Measurements from ENCODE around the gene IPP.
"Not testable (repeated sequence)": the region's sequence is repeated elsewhere in the genome, so short reads cannot be mapped to it uniquely, and the experiment has no call there.

Gene IPP

DNA sequence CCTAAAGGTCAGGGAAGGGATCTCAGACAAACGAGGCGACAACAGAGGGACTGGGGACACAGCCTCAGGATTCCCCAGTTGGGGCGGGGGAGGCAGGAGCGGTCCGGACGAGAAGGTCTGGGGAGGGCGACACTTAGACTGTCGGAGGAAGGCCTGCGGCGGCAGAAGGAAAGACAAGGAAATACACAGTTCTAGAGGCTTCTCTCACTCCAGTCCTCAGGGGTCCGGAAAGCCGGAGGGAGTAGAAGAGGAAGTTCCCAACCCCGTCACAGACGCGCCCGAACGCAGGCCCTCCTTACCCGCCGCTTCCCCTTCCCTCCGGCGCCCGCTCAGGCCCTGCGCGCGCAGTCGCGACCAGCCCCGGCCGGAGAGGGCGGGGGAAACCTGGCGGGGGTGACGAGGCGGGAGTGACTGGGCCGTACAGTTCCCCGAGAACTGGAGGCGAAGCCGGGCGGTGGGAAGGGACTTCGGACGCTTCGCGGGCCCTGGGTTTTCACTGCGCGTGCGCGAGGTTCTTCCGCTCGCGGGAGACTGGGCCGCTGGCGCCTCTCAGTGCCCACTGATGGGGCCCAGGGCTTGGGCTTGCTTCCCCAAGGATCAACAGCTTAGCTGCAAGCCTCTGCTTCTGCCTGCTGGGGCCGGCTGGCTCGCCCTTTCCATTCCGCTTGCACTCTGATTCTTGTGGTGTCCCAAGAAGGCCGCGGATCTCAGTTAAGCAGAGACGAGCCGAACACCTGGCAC, at the start of gene IPP:
Gene IPP (minus strand): TSS at position 356 of the 741 bp plus-strand sequence. CDS start 4,242 bp downstream, outside the sequence.
- peak; percentile 85 for DNase-seq (ENCODE audit: low read depth, low spot score)

DNA sequence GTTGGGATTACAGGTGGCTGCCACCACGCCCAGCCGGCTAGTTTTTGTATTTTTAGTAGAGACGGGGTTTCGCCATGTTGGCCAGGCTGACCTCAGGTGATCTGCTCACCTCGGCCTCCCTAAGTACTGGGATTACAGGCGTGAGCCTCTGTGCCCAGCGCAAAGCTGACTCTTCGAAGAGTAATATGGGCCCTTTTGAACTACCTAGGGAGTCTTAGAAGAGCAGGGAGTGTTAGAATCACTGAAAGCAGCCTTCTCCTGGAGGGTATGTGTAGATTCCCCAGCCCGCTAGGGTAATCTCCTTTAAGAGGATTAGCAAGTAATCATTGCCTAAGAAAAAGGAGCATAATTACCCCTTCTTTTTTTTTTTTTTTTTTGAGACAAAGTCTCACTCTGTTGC, 46.5 kb upstream of the IPP start:
- no peak for DNase-seq (ENCODE audit: low read depth, low spot score)

DNA sequence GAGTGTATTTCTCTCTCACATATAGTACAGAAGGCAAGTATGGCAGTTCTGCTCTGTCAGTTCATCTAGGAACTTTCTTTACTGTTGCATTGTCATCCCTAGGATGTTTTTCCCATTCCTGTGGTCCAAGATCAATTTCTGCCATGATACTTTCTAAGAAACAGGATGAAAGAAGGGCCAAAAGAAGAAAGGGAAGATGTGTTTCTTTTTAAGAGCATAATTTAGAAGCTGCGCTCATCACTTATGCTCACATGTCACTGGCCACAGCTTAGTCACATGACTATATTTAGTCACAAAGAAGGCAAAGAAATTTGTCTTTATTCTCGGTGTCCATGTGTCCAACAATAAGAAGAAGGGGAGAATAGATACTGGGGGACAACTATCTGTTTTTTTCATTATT, 45.9 kb upstream of the IPP start:
- DNase-seq (ENCODE audit: low read depth, low spot score) = no peak

DNA sequence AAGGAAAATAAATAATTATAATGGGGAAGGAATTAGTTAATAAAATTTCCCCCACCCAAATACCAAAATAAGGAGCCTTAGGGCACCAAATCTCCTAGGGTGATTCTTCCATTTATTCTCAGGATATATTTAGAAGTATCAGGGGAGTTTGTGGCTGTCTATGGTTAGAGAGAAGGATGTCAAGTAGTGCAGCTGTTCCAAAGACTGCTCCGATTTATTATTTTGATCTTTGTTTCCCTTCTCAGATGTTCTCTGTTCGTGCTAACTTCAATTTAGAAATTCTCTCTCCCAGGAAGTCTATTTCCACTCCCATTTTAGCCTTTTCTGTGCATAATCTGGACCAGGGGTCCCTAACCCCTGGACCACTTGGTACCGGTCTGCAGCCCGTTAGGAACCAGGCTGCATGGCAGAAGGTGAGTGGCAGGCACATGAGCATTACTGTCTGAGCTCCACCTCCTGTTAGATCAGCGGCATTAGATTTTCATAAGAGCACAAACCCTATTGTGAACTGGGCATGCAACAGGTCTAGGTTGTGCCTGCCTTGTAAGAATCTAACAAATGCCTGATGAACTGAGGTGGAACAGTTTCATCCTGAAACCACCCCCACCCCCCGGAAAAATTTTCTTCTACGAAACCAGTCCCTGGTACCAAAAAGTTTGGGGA, 43.6 kb upstream of the IPP start:
- DNase-seq (ENCODE audit: low read depth, low spot score) = no peak

DNA sequence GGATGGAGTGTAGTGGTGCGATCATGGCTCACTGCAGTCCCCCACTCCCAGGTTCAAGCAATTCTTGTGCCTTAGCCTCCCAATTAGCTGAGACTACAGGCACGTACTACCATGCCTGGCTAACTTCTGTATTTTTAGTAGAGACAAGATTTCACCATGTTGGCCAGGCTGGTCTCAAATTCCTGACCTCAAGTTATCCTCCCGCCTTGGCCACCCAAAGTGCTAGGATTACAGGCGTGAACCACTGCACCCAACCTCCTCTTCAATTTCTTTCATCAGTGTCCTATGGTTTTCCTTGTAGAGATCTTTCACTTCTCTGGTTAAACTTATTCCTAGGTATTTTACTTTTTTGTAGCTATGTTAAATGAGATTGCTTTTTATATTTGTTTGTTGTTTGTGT, 42.3 kb upstream of the IPP start:
- no peak for DNase-seq (ENCODE audit: low read depth, low spot score)

DNA sequence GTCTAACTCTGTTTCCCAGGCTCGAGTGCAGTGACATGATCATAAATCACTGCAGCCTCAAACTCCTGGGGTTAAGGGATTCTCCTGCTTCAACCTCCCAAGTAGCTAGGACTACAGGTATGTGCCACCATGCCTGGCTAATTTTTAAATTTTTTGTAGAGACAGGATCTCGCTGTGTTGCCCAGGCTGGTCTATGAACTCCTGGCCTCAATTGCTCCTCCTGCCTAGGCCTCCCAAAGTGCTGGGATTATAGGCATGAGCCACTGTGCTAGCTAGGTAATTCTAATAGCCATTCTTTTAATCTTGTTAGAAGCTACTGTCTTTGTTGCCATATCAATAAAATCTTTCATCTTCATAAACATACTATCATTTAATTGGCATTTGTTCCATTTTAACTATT, 39.1 kb upstream of the IPP start:
- DNase-seq (ENCODE audit: low read depth, low spot score) = no peak

DNA sequence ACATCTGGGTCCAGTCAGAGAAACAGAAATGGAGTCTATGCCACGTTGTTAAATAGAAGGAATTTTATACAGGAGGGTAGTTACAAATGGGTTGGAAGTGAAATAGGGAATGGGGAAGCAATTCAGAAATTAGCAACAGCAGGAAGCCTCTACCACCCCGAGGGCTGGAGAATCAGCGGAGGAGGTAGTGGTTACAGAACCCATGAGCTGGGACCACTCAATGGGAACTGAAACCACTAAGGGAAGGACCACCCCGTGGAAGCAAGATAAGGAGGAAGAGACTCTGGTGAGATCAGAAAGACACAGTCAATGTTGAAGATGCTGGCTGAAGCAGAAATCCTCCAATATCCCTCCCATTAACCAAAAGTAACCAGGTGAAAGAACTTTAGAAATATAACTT, 37.5 kb upstream of the IPP start:
- DNase-seq (ENCODE audit: low read depth, low spot score) = no peak

DNA sequence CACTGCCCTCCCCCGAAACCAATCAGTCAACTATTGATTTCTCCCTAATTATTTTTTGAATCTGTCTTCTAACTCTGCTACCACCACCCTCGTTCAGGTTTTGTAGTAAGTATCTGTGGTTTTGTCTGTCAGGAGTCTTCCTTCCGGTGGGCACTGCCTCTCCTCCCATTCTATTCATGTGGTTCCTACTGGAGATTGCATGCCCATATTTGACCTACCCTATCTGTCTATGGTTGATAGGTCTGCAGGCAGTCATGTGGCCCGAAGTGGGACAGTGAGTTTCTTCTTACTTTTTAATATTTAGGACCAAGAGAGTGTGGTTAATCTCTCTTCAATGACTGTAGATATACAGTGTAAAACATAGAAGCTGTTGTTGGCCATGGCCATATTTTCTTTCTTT, 35.1 kb upstream of the IPP start:
- DNase-seq (ENCODE audit: low read depth, low spot score) = no peak

DNA sequence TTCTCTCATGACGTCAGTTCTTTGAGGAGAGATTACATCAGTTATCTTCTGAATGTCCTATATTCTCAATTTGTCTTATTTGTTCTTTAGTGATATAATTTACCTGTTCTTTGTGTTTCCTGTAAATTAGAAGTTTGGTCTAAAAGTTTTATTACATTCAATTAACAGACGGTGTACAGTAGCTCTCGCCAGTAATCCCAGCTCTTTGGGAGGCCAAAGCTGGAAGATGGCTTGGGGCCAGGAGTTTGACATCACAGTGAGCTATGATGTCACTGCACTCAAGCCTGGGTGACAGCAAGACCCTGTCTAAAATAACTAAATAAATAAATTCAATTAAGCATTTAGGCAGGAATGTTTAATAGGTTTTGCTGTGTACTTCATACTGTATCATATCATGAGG, 25.3 kb upstream of the IPP start:
- DNase-seq (ENCODE audit: low read depth, low spot score) = no peak

DNA sequence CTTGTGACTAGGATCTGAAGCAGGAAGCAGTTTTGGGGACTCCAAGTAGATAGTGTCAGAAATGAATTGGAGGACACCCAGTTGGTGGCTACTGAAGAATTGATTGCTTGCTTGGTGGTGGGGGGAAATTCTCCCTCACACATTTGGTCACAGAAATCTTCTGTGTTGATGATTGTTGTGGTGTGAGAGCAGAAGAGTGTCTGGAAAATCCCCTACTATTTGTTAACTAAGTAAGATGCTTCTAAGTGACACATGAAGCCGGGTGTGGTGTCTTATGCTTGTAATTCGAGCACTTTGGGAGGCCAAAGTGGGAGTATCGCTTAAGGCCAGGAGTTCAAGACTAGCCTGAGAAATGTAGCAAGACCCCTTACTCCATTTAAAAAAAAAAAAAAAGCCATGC, 22.5 kb upstream of the IPP start:
- DNase-seq (ENCODE audit: low read depth, low spot score) = no peak

DNA sequence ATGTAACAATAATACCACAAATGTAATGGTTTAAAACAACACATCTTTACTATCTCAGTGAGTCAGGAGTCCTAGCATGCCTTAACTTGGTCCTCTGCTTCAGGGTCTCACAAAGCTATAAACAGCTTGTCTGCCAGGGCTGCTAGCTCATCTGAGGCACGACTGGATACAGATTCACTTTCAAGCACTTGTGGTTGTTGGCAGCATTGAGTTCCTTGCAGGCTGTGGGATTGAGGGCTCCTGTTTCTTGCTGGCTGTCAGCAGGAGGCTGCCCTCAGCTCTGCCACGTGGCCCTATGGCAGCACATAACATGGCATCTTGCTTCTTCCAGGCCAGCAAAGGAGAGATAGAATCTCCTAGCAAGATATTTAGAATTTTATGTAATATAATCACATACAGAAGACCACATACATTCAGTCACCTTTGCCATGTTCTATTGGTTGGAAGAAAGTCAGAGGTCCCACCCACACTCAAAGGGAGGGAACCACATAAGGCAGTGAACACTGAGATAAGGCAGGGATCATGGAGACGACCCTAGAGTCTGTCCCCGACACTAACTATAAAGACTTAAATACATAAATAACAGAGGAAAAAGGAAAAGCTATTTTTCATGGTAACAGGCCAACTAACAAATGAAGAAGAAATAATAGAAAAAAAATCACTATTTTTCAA, 18.9 kb upstream of the IPP start:
- no peak for DNase-seq (ENCODE audit: low read depth, low spot score)

DNA sequence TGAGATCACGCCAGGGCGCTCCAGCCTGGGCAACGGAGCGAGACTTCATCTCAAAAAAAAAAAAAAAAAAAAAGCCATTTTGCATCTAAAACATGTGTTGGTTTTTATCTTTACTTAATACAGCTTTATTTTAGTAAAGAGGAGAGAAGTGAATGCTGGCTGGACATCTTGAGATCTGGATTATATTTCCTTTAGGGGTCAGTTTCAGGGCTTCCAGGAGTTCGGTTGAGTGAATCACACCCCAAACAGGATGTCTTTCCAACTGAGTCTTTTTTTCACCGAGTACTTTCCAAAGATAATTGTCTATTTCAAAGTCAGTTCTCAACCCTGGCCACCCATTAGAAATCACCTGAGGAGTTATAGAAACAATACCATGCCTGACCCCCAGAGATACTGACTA, 16.6 kb upstream of the IPP start:
- no peak for DNase-seq (ENCODE audit: low read depth, low spot score)

DNA sequence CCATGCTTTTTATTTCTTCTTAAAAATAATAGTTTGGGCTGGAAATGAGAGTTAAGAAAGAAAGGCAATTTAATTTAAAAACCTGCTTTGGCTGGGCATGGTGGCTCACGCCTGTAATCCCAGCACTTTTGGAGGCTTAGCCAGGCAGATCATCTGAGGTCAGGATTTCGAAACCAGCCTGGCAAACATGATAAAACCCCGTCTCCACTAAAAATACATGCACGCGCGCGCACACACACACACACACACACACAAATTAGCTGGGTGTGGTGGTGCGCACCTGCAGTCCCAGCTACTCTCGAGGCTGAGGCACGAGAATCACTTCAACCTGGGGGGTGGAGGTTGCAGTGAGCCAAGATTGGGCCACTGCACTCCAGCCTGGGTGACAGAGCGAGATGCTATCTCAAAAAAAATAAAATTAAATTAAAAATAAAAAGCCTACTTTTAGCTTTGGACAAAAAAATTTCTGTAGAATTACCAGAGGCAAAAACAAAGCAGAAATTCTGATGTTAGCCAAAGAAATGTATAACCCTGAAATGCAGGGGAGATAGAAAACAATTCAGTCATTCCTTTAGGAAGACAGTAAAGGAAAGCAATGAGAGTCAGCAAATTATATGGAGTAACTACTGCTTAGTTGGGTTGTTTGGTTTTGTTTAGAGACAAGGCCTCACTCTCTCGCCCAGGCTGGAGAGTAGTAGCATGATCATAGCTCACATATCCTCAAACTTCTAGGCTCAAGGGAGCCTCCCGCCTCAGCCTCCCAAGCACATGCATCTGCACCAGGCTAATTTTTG, 15.7 kb upstream of the IPP start:
- no peak for DNase-seq (ENCODE audit: low read depth, low spot score)

DNA sequence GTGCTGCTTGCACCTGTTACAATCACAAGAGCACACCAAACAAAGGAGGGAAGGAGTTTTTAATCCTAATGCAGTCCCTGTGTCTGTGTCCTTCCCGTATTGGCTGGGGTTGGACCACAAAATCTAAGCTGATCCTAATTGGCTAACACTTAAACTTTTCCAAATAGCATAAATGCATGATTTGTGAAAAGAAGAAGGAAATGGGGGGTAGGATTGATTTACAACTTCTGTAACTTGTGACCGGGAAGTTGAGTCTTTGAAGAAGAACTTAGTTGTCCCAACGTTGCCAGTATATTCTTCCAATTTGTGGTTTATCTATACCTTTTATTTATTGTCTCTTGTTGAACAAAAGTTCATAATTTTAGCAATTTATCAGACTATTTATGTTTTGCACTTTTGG, 11.8 kb upstream of the IPP start:
- DNase-seq (ENCODE audit: low read depth, low spot score) = no peak

DNA sequence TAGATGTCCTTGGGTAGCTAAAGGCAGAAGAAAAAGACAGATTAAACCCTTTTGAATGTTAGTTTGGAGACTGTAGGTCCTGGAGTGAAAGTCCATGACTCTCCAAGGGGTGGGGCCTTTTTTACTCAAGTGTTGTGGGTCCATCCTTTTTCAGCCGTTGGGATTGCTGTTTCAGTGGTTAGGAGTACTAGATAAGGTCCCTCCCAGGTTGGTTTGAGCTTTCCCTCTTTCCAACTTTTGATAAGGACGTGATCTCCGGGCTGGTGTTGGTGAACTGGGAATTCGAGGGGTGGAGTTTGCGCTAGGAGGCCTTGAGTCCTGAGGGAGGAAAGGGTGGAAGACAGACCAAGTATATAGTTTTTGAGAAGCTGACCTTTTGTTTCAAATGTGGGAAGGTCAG, 5.2 kb upstream of the IPP start:
- DNase-seq (ENCODE audit: low read depth, low spot score) = no peak

DNA sequence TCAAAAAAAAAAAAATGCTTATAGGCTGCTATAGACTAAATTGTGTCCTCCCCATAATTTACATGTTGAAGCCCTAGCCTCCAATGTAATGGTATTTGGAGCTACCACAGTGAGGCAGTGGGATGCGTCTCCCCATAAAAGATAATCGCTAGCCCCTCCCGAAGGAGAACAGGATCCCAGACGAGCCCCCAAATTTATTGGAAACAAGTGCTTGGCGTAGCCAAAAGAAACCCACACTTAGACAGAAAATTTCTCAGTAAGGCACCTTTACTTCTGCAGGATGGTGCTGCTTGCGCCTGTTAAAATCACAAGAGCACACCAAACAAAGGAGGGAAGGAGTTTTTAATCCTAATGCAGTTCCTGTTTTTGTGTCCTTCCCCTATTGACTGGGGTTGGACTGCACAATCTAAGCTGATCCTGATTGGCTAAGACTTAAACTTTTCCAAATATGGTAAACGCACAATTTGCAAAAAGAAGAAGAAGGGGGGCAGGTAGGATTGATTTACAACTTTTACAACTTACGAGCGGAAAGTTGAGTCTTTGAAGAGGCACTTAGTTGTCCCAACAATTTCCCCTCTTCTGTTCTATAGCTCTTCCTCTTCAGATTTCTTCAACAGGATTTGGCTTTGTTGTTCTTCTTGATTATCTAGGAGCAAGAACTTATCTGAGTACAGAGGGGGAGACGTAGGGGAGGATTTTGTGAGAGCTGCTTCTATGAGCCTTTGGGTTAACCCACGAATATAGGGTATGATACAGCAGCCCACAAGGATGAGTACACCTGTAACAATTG, 3.0 kb upstream of the IPP start:
- DNase-seq (ENCODE audit: low read depth, low spot score) = no peak

DNA sequence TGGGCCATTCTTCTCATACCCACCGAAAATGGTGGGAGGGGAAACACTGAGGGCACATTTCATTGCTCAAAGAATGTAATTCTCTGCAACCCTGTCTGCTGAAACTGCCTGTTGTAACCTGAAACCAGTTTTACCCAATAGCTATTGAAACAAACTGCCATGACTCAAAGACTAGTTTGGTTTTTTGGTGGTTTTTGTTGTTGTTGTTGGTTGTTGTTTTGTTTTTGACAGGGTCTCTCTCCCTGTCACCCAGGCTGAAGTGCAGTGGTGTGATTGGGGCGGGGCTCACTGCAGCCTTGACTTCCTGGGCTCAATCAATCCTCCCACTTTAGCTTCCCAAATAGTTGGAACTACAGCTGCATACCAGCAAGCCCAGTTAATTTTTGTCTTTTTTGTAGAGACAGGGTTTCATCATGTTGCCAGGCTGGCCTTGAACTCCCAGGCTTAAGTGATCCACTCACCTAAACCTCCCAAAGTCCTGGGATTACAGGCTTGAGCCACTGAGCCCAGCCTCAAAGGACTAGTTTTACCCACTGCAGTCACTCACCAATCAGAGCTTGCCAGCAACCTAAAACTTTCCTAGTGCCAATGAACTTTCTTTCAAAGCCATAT, 2.1 kb upstream of the IPP start:
- no peak for DNase-seq (ENCODE audit: low read depth, low spot score)

DNA sequence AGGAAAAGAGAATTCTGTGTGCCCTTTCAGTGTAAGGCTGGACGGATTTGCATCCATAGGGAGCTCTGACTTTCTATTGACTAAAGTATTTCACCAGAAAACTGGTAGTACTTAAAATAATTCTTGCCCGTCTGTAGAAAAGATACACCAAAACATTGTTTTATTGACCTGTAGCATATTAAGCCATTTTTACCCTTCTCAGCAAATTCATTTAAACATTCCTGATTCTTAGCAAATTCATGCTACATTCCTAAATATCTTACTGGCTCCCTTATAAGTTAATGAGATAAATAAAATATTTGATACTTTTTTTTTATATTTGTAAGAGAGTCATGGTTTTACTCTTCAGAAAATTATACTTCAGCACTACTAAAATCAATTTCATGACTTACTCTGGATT, 1.6 kb upstream of the IPP start:
- no peak for DNase-seq (ENCODE audit: low read depth, low spot score)

DNA sequence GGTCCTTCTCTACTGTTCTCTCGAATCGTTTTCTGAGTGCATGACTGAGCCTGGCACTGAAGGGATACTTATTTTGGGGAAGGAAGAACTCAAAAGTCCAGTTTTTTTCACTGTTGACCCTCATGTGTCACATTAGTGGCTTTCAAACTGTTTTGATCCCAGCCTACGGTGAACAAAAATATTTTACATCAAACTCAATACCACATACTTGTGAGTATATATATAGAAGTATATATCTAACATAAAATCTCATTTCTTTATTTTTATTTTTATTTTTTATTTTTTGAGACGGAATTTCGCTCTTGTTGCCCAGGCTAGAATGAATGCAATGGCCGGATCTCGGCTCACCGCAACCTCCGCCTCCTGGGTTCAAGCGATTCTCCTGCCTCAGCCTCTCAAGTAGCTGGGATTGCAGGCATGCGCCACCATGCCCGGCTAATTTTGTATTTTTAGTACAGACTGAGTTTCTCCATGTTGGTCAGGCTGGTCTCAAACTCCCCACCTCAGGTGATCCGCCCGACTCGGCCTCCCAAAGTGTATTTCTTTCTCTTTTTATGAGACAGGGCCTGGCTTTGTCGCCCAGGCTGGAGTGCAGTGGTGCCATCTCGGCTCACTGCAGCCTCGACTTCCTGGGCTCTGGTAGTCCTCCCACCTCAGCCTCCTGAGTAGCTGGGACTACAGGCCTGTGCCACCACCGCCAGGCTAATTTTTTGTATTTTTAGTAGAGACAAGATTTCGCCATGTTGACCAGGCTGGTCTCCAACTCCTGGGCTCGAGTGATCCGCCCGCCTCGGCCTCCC, 786 bp upstream of the IPP start:
- not testable (repeated sequence) for DNase-seq (ENCODE audit: low read depth, low spot score)

DNA sequence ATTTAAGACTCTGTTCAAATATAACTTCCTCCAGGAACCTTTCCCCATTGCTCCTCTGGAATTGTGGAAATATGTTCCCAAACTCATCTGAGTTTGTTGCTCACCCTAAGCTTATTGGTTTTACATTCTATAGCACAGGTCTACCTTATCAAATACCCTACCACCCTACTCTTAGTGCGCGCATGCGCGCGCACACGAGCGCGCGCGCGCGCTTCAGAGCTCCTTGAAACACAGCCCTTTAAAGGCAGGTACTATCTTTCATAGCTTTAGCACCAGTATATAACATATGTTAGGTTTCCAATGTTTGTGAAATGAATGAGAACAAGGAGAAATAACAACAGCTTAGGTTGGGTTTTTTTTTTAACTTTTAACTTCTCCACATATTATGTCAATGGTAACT, 3.5 kb downstream of the IPP start:
- no peak for DNase-seq (ENCODE audit: low read depth, low spot score)
